Ovary (tissue), 9 donors: ENCODE results near the gene FOXO6. TPM values are rescaled to one million over a fixed set of nuclear protein-coding genes. Genes with fewer than 3 reads are reported as not detected.

Experiments used
- DNase-seq, 5 donors: peaks; one replicate each; pipeline ENCODE4 v3.0.0-alpha.2; 2019 to 2020
- H3K27ac ChIP-seq, 2 donors: fragments of 200-600 bp; one replicate each; pipeline versions ENCODE4 v1.5.1 to v1.8.0; 2019 to 2022
- H3K27me3 ChIP-seq: fragments of 200-600 bp; one replicate; pipeline ENCODE4 v1.8.0; 2022
- H3K36me3 ChIP-seq: fragments of 200-600 bp; sonication (generic); one replicate; pipeline ENCODE4 v1.5.1; 2019
- H3K4me1 ChIP-seq: one replicate; pipeline ENCODE4 v1.8.1; 2013; ENCODE audit warnings: mild to moderate bottlenecking, moderate library complexity; ENCODE audit not compliant: insufficient read depth
- H3K4me3 ChIP-seq: fragments of 200-600 bp; sonication (generic); one replicate; pipeline ENCODE4 v1.5.1; 2017
- H3K9me3 ChIP-seq, 2 donors: fragments of 200-600 bp in 1 of 2; sonication (generic) in 1 of 2; one replicate each; pipeline versions ENCODE4 v1.5.1 to v1.8.1; 2013 to 2019; ENCODE audit warnings: mild to moderate bottlenecking in 1 of 2, moderate library complexity in 1 of 2
- EP300 ChIP-seq: sonication (generic); formaldehyde crosslinking; IDR thresholded peaks from one replicate; pipeline ENCODE4 v1.6.1; 2017; ENCODE audit warnings: antibody characterized with exemption
- POLR2A ChIP-seq: fragments of 450-650 bp; IDR thresholded peaks from one replicate; pipeline ENCODE4 v1.6.1; 2017; ENCODE audit warnings: antibody characterized with exemption, mild to moderate bottlenecking, moderate library complexity
- WGBS, 3 donors: extraction: QIAGEN DNeasy Blood & Tissue Kit in 1 of 3; methylation state at CpG; one replicate each; pipeline versions ENCODE4 v1.1.5 to v1.1.7; 2013 to 2017; 5-methylcytosine and 5-hydroxymethylcytosine counted together
- intact Hi-C, 4 donors: fragments of 100-400 bp; cut with DNase I; formaldehyde crosslinking; loops; one replicate each; pipeline versions ENCODE4 v1.11.0 to v1.15.1; 2022 to 2023
- polyA plus RNA-seq, 2 donors: library from polyadenylated mRNA; stranded (reverse); fragments of 200-250 nt in 1 of 2; fragments of 350-450 nt in 1 of 2; fragmentation: Illumina TruSeq in 1 of 2; extraction: RNeasy Lipid Tissue Mini Kit (QIAGEN cat#74804) in 1 of 2; gene quantifications; one replicate each; pipeline ENCODE4 v1.2.3, GENCODE V29; 2013 to 2014
- total RNA-seq, 7 donors: library from RNA; depleted of rRNA in 2 of 7; stranded (reverse); fragments of >200 nt in 2 of 7; fragmentation: NEBNext Ultra II Directional in 3 of 7; extraction: Animal tissue kit (Norgen Biotek cat#: 25700) in 3 of 7; gene quantifications; one replicate each; pipeline versions ENCODE4 v1.1.0 to v1.2.4, GENCODE V29; 2016 to 2023
- TF ChIP-seq, protein P1 (sequence below), 3 donors: fragments of 450-650 bp in 2 of 3; fragments of 200-600 bp in 1 of 3; IDR thresholded peaks; one replicate each; pipeline versions ENCODE4 v1.5.1 to v1.8.0; 2016 to 2022; ENCODE audit warnings: antibody characterized with exemption in 3 of 3, mild to moderate bottlenecking in 1 of 3
- donor health status: DM: no; HTN: no; CAD: no; lungs with moderate emphysema.
- donor health status: DM: no; HTN: no; CAD: no.
- donor health status: Bipolar disorder and iron deficiency.
- donor health status: DM: yes; HTN: yes; CAD: no.
- donor health status: DM: no; HTN: no; CAD: no.
- donor health status: DM: yes; HTN: yes; CAD: no.

The FOXO6 gene
- total and polyA plus RNA-seq, 9 donors = 0.90 to 18.9 (median 6.1) TPM

DNA sequence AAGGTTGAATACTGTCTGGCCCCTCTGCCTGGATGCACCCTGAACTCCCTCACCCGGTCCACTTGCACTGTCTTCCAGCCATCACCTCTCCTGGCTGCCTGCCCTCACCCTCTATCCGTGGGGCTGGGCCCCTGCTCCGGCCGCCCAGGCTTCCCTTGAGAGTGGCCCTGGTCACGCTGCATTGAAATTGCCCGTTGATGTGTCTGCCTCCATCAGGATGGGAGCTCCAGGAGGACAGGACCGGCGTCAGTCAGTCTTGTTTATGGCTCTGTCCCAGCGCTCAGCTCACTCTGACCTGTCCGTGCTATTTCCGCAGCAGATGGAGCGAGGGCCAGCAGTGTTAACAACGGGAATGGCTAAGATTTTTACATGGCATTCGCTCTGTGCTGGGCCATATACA is 34.9 kb downstream of the FOXO6 start:
- Histone ChIP-seq H3K27ac (no peak overlapping the region), H3K4me3 (no peak overlapping the region), H3K9me3 (no peaks in the 10 kb centered on the region), H3K36me3 (no peaks in the 10 kb centered on the region), H3K27me3 (no peaks in the 10 kb centered on the region), H3K4me1 (peaks cover 2% of the 10 kb centered on the region)
- TF ChIP-seq POLR2A = no peak
- TF ChIP-seq, protein P1, sequence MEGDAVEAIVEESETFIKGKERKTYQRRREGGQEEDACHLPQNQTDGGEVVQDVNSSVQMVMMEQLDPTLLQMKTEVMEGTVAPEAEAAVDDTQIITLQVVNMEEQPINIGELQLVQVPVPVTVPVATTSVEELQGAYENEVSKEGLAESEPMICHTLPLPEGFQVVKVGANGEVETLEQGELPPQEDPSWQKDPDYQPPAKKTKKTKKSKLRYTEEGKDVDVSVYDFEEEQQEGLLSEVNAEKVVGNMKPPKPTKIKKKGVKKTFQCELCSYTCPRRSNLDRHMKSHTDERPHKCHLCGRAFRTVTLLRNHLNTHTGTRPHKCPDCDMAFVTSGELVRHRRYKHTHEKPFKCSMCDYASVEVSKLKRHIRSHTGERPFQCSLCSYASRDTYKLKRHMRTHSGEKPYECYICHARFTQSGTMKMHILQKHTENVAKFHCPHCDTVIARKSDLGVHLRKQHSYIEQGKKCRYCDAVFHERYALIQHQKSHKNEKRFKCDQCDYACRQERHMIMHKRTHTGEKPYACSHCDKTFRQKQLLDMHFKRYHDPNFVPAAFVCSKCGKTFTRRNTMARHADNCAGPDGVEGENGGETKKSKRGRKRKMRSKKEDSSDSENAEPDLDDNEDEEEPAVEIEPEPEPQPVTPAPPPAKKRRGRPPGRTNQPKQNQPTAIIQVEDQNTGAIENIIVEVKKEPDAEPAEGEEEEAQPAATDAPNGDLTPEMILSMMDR (IDR thresholded peaks at IDR 0.05) = no peak
- no peak for TF ChIP-seq EP300
- WGBS, 3 donors = 53 to 73% (median 61%) methylated on average over 14 of the region's 14 CpGs
- intact Hi-C loops = no loop called here
- DNase-seq = no peak

DNA sequence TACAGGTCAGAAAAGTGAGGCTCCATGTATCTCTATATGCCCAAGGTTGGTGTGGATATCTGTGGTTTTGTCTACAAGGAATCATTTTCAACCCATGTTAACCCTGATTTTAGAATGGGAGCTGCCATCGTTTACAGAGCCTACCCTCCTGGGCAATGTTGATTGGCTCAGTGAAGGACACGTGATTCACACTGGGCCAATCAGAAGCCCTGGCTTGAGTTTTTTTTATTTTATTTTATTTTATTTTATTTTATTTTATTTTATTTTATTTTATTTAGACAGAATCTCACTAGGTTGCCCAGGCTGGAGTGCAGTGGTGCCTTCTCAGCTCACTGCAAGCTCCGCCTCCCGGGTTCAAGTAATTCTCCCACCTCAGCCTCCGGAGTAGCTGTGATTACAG is 35.8 kb downstream of the FOXO6 start:
- 66 to 70% (median 67%) methylated on average over 5 of the region's 5 CpGs for WGBS, 3 donors
- Histone ChIP-seq H3K36me3 (no peaks in the 10 kb centered on the region), H3K4me1 (no peaks in the 10 kb centered on the region), H3K4me3 (no peak overlapping the region), H3K27me3 (no peaks in the 10 kb centered on the region), H3K9me3 (no peaks in the 10 kb centered on the region), H3K27ac (no peak overlapping the region)
- DNase-seq = no peak
- intact Hi-C loops = no loop called here
- no peak for TF ChIP-seq EP300
- TF ChIP-seq, protein P1 (IDR thresholded peaks at IDR 0.05) = no peak
- no peak for TF ChIP-seq POLR2A

DNA sequence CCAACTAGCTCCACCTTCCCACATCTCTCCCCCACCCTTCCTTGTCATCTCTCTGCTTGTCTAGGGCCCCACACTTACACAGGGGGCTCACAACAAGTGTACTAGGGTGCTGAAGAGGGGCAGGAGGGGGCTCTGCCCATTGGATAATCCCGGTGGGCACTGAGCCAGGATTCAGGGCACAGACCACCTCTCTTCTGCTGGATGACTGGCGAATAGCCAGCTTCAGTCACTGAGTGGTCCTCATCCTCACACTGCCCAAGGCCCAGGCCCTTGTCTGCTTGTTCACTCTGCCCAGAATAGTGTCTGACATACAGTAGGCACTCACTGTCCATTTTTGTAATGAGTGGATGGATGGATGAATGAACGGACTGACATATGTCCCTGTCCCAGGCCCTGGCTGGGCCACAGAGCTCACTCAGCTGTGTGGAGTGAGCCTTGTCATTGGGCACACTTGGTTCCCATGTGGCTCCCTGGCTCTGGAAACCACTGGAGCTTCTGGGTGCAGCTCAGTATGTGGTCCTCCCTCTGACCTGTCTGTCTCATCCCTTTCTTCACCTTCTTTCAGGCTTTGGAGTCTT is 36.6 kb downstream of the FOXO6 start:
- DNase-seq = no peak
- TF ChIP-seq, protein P1 (IDR thresholded peaks at IDR 0.05) = no peak
- TF ChIP-seq POLR2A = no peak
- no peak for TF ChIP-seq EP300
- no peaks in the 10 kb centered on the region for H3K9me3 ChIP-seq
- 82 to 87% (median 85%) methylated on average over 3 of the region's 3 CpGs for WGBS, 3 donors
- H3K4me3 ChIP-seq = no peak overlapping the region
- no peaks in the 10 kb centered on the region for H3K27me3 ChIP-seq
- no peaks in the 10 kb centered on the region for H3K36me3 ChIP-seq
- intact Hi-C loops = no loop called here
- no peak overlapping the region for H3K27ac ChIP-seq
- no peaks in the 10 kb centered on the region for H3K4me1 ChIP-seq

DNA sequence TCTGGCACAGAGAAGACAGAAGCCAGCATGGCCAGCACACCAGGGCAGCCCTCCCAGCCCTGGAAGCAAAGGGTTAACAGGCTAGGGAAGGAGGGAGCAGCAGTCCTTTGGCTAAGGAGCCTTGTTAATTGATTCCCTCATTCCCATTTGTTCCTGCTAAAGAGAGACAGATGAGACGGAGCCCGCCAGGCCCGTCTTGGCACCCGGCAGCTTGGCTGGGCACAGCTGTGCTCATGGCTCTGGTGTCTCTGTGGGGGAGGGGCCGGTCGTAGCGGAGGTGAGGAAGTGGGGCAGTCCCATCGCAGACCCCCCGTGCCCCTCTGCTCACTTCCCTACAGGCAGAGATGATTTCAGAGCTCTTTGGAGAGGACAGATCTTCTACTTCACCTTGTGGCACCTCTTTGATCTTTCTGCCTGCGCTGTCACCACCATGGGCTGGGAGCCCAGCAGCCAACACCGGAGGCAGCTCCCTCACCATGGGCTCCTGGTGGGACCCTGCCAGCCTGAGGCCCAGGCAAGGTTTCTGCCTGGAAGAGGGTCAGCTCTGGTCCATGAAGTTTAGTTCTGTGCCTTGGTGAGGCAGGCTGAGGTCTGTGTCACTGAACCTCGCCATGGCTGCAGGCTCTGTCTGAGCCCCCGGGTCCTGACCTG is 38.0 kb downstream of the FOXO6 start:
- no peak for DNase-seq
- H3K36me3 ChIP-seq = no peaks in the 10 kb centered on the region
- WGBS, 3 donors = 57 to 68% (median 58%) methylated on average over 13 of the region's 13 CpGs
- H3K9me3 ChIP-seq = no peaks in the 10 kb centered on the region
- TF ChIP-seq POLR2A (no peak), EP300 (no peak)
- TF ChIP-seq, protein P1 (IDR thresholded peaks at IDR 0.05) = no peak
- intact Hi-C loops = no loop called here
- H3K4me3 ChIP-seq = no peak overlapping the region
- no peak overlapping the region for H3K27ac ChIP-seq
- H3K4me1 ChIP-seq = no peaks in the 10 kb centered on the region
- no peaks in the 10 kb centered on the region for H3K27me3 ChIP-seq
